H9 (cell line): Measurements from ENCODE around the gene DPP6. TPM values are rescaled to one million over a fixed set of nuclear protein-coding genes. Genes with fewer than 3 reads are reported as not detected.
A peak's percentile ranks its signal among the peaks of the same experiment; 100 is the strongest.

Experiments
- DNase-seq: peaks from one replicate; pipeline ENCODE4 v3.0.0-alpha.2; 2017
- H2AFZ ChIP-seq: one replicate; pipeline ENCODE4 v1.6.1; 2013; ENCODE audit warnings: mild to moderate bottlenecking, low read length, control low read depth, moderate library complexity
- H2AK5ac ChIP-seq: 2 replicates; pipeline ENCODE4 v1.6.1; 2013; ENCODE audit warnings: low read length, control low read depth, mixed read lengths; ENCODE audit not compliant: insufficient read length
- H2BK120ac ChIP-seq: one replicate; pipeline ENCODE4 v1.6.1; 2013; ENCODE audit warnings: low read depth, mild to moderate bottlenecking, low read length, control low read depth, inconsistent platforms; ENCODE audit not compliant: poor library complexity, severe bottlenecking
- H2BK12ac ChIP-seq: 2 replicates; pipeline ENCODE4 v1.6.1; 2013; ENCODE audit warnings: low read length, control low read depth, mixed read lengths, low read depth; ENCODE audit not compliant: insufficient read length
- H2BK15ac ChIP-seq: 2 replicates; pipeline ENCODE4 v1.6.1; 2013; ENCODE audit warnings: low read depth, low read length, control low read depth
- H2BK20ac ChIP-seq: one replicate; pipeline ENCODE4 v1.6.1; 2013; ENCODE audit warnings: low read depth, mild to moderate bottlenecking, low read length, control low read depth, inconsistent platforms; ENCODE audit not compliant: poor library complexity, severe bottlenecking
- H2BK5ac ChIP-seq: 2 replicates; pipeline ENCODE4 v1.6.1; 2013; ENCODE audit warnings: low read length, control low read depth, mixed read lengths; ENCODE audit not compliant: insufficient read length
- H3K14ac ChIP-seq: 2 replicates; pipeline ENCODE4 v1.6.1; 2013; ENCODE audit warnings: low read length, control low read depth; ENCODE audit not compliant: insufficient read depth
- H3K18ac ChIP-seq: 2 replicates; pipeline ENCODE4 v1.6.1; 2013; ENCODE audit warnings: low read depth, mild to moderate bottlenecking, mixed read lengths, low read length, control low read depth; ENCODE audit not compliant: insufficient read length
- H3K23ac ChIP-seq: 2 replicates; pipeline ENCODE4 v1.6.1; 2013; ENCODE audit warnings: low read length, control low read depth, mixed read lengths, low read depth; ENCODE audit not compliant: insufficient read length
- H3K23me2 ChIP-seq: 2 replicates; pipeline ENCODE4 v1.6.1; 2013; ENCODE audit warnings: low read depth, mild to moderate bottlenecking, mixed read lengths, low read length, control low read depth; ENCODE audit not compliant: insufficient read length, poor library complexity, severe bottlenecking
- H3K27ac ChIP-seq: 2 replicates; pipeline ENCODE4 v1.5.1; 2013; ENCODE audit warnings: low read length, control low read depth, mixed read lengths, low read depth; ENCODE audit not compliant: insufficient read length
- H3K27me3 ChIP-seq: 2 replicates; pipeline ENCODE4 v1.6.1; 2013; ENCODE audit warnings: low read length, control low read depth, inconsistent platforms; ENCODE audit not compliant: insufficient read depth
- H3K4ac ChIP-seq: 2 replicates; pipeline ENCODE4 v1.6.1; 2013; ENCODE audit warnings: low read depth, mild to moderate bottlenecking, control low read depth, inconsistent platforms, low read length, moderate library complexity
- H3K4me1 ChIP-seq: 2 replicates; pipeline ENCODE4 v1.6.1; 2013; ENCODE audit warnings: low read length, control low read depth, inconsistent platforms; ENCODE audit not compliant: insufficient read depth
- H3K4me2 ChIP-seq: 2 replicates; pipeline ENCODE4 v1.6.1; 2013; ENCODE audit warnings: low read length, control low read depth, mixed read lengths; ENCODE audit not compliant: insufficient read length, insufficient read depth
- H3K56ac ChIP-seq: 2 replicates; pipeline ENCODE4 v1.6.1; 2013; ENCODE audit warnings: low read depth, mild to moderate bottlenecking, mixed read lengths, low read length, control low read depth; ENCODE audit not compliant: insufficient read length
- H3K79me1 ChIP-seq: 2 replicates; pipeline ENCODE4 v1.6.1; 2013; ENCODE audit warnings: low read depth, mild to moderate bottlenecking, moderate library complexity, low read length, control low read depth, inconsistent platforms; ENCODE audit not compliant: insufficient read depth, poor library complexity, severe bottlenecking
- H3K79me2 ChIP-seq: 2 replicates; pipeline ENCODE4 v1.6.1; 2013; ENCODE audit warnings: low read length, control low read depth, inconsistent platforms; ENCODE audit not compliant: insufficient read depth
- H3K9ac ChIP-seq: 2 replicates; pipeline ENCODE4 v1.6.1; 2013; ENCODE audit warnings: low read length, control low read depth, mixed read lengths; ENCODE audit not compliant: insufficient read length; ENCODE audit errors: extremely low read depth
- H3K9me3 ChIP-seq: one replicate; pipeline ENCODE4 v1.6.1; 2013; ENCODE audit warnings: low read depth, low read length, inconsistent platforms; ENCODE audit not compliant: control insufficient read depth
- H3T11ph ChIP-seq: one replicate; pipeline ENCODE4 v1.6.1; 2013; ENCODE audit warnings: mild to moderate bottlenecking, low read length, control low read depth, inconsistent platforms
- H4K20me1 ChIP-seq: one replicate; pipeline ENCODE4 v1.6.1; 2013; ENCODE audit not compliant: control insufficient read depth, insufficient read length, insufficient read depth
- H4K5ac ChIP-seq: 2 replicates; pipeline ENCODE4 v1.6.1; 2013; ENCODE audit warnings: low read depth, mild to moderate bottlenecking, mixed read lengths, low read length, control low read depth; ENCODE audit not compliant: insufficient read length
- H4K8ac ChIP-seq: replicated peaks from 2 replicates; pipeline ENCODE4 v1.6.1; 2013; ENCODE audit warnings: low read length, control low read depth, mixed read lengths, low read depth; ENCODE audit not compliant: insufficient read length
- H4K91ac ChIP-seq: 2 replicates; pipeline ENCODE4 v1.6.1; 2013; ENCODE audit warnings: low read depth, mild to moderate bottlenecking, moderate library complexity, mixed read lengths, low read length, control low read depth; ENCODE audit not compliant: insufficient read length
- H3K27ac Mint-ChIP-seq, 3 experiments: 2 replicates in 2 of 3; 3 replicates in 1 of 3; pipeline ENCODE4 v1.8.0; 2020 to 2021; ENCODE audit warnings: mixed read lengths in 3 of 3, mild to moderate bottlenecking in 1 of 3, moderate library complexity in 1 of 3
- H3K27me3 Mint-ChIP-seq: 2 replicates; pipeline ENCODE4 v1.8.0; 2021; ENCODE audit warnings: low read depth, mild to moderate bottlenecking, moderate library complexity, mixed read lengths
- H3K36me3 Mint-ChIP-seq, 3 experiments: 2 replicates in 2 of 3; 3 replicates in 1 of 3; pipeline ENCODE4 v1.8.0; 2020 to 2021; ENCODE audit warnings: low read depth in 3 of 3, mixed read lengths in 3 of 3; ENCODE audit not compliant: insufficient read depth in 1 of 3
- H3K4me1 Mint-ChIP-seq, 2 experiments: 2 replicates each; pipeline ENCODE4 v1.8.0; 2020; ENCODE audit warnings: mixed read lengths in 2 of 2
- H3K4me3 Mint-ChIP-seq, 2 experiments: 2 replicates in 1 of 2; 3 replicates in 1 of 2; pipeline ENCODE4 v1.8.0; 2020 to 2021; ENCODE audit warnings: mild to moderate bottlenecking in 2 of 2, mixed read lengths in 2 of 2, moderate library complexity in 1 of 2
- H3K9me3 Mint-ChIP-seq, 2 experiments: 2 replicates in 1 of 2; 3 replicates in 1 of 2; pipeline ENCODE4 v1.8.0; 2020; ENCODE audit warnings: mild to moderate bottlenecking in 2 of 2, mixed read lengths in 2 of 2, moderate library complexity in 1 of 2
- CTCF ChIP-seq: fragments of 200-600 bp; sonication (generic); conservative IDR thresholded peaks from 3 replicates; pipeline ENCODE4 v1.8.0; 2021; ENCODE audit warnings: antibody characterized with exemption, mild to moderate bottlenecking
- WGBS: extraction: QIAGEN DNeasy Blood & Tissue Kit; methylation state at CpG from one replicate; pipeline ENCODE4 v1.1.7; 2013; ENCODE audit warnings: missing lambda C conversion rate, low lambda C conversion rate, mixed read lengths; ENCODE audit not compliant: insufficient read length; ENCODE audit errors: extremely low coverage; 5-methylcytosine and 5-hydroxymethylcytosine counted together
- total RNA-seq: library from RNA; stranded (reverse); gene quantifications from 2 replicates; pipeline ENCODE4 v1.2.1, GENCODE V29; 2021

The DPP6 gene
- total RNA-seq, 1 experiment from 2014 or later: 4.5 TPM

DNA sequence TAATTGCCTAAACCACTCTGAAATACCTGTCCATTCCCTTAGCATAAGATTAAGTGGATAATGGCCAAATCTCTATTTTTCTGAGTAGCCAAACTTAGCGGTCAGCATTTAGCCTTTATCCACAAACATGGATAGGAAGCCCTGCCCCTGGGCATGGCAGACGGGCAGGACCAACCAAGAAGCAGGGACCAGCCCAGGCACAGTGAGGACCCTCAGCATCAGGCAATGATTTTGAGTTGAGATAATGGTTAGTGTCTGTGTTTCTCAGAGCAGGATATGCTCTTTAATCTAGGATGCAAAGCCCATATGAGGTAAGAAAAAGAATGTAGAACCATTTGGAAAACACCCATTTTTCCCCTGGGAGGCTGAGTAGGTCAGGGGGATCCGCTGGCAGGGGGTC lies 131.7 kb downstream of the DPP6 start:
- Mint-ChIP-seq H3K9me3 (no peaks in the 10 kb centered on the region), H3K27me3 (no peaks in the 10 kb centered on the region)

More for the DNA sequence above, 131.7 kb downstream of the DPP6 start:
- Histone ChIP-seq H3T11ph (no peak overlapping the region), H3K4me1 (peaks cover 28% of the 10 kb centered on the region), H3K27ac (no peak overlapping the region), H3K79me2 (no peaks in the 10 kb centered on the region), H2AK5ac (no peak overlapping the region), H3K18ac (no peak overlapping the region), H3K27me3 (no peaks in the 10 kb centered on the region), H3K14ac (no peak overlapping the region), H3K56ac (no peak overlapping the region), H3K23ac (no peak overlapping the region), H2BK20ac (no peak overlapping the region), H4K5ac (no peak overlapping the region), H3K9me3 (no peaks in the 10 kb centered on the region), H3K4me2 (peak overlapping the region; percentile 21), H2BK12ac (no peak overlapping the region), H2AFZ (no peak overlapping the region), H3K4ac (no peak overlapping the region), H3K9ac (no peak overlapping the region), H3K79me1 (no peaks in the 10 kb centered on the region), H2BK15ac (no peak overlapping the region), H2BK120ac (no peak overlapping the region), H4K91ac (no peak overlapping the region), H2BK5ac (no peak overlapping the region), H4K8ac (no peak overlapping the region), H3K23me2 (no peaks in the 10 kb centered on the region), H4K20me1 (no peaks in the 10 kb centered on the region)
- H3K27ac Mint-ChIP-seq: peak overlapping the region in 1 of 3 experiments; percentile 93; a peak in 3 of 7 replicates
- no peaks in the 10 kb centered on the region for H3K36me3 Mint-ChIP-seq
- peak overlapping the region; percentile 55 to 62; a peak in 3 of 5 replicates for H3K4me3 Mint-ChIP-seq
- DNase-seq: no peak
- TF ChIP-seq CTCF: no peak
- WGBS: no CpG with 5 or more reads among the region's 3 CpGs
- H3K4me1 Mint-ChIP-seq: peaks cover 64 to 68% of the 10 kb centered on the region in 2 experiments
